Ishikawa (cell line): ENCODE results near the gene GBX2.

Experiments used
- CEBPB ChIP-seq: IDR thresholded peaks from 2 replicates; pipeline ENCODE4 v1.6.1; 2012
- CREB1 ChIP-seq: IDR thresholded peaks from 2 replicates; pipeline ENCODE4 v1.6.1; 2012; ENCODE audit warnings: low read depth
- EGR1 ChIP-seq: IDR thresholded peaks from 2 replicates; pipeline ENCODE4 v1.6.1; 2012
- EP300 ChIP-seq: IDR thresholded peaks from 2 replicates; pipeline ENCODE4 v1.6.1; 2012; ENCODE audit warnings: borderline replicate concordance
- FOXM1 ChIP-seq: IDR thresholded peaks from 2 replicates; pipeline ENCODE4 v1.6.1; 2012; ENCODE audit warnings: low read depth, borderline replicate concordance
- NFIC ChIP-seq: IDR thresholded peaks from 2 replicates; pipeline ENCODE4 v1.6.1; 2012
- RAD21 ChIP-seq: IDR thresholded peaks from 2 replicates; pipeline ENCODE4 v1.6.1; 2012; ENCODE audit warnings: low read depth
- TAF1 ChIP-seq: IDR thresholded peaks from 2 replicates; pipeline ENCODE4 v1.6.1; 2012; ENCODE audit warnings: low read depth, mild to moderate bottlenecking
- TCF12 ChIP-seq: IDR thresholded peaks from 2 replicates; pipeline ENCODE4 v1.6.1; 2012; ENCODE audit warnings: low read depth
- TEAD4 ChIP-seq: IDR thresholded peaks from 2 replicates; pipeline ENCODE4 v1.6.1; 2012
- YY1 ChIP-seq: IDR thresholded peaks from 2 replicates; pipeline ENCODE4 v1.6.1; 2012; ENCODE audit warnings: low read depth
- ZBTB7A ChIP-seq: IDR thresholded peaks from 2 replicates; pipeline ENCODE4 v1.6.1; 2012; ENCODE audit warnings: low read depth
- TF ChIP-seq, protein P1 (sequence below): IDR thresholded peaks from 2 replicates; pipeline ENCODE4 v1.6.1; 2012
- TF ChIP-seq, protein P2 (sequence below): IDR thresholded peaks from 2 replicates; pipeline ENCODE4 v1.6.1; 2012; ENCODE audit warnings: low read depth, mild to moderate bottlenecking
- TF ChIP-seq, protein P3 (sequence below): IDR thresholded peaks from 2 replicates; pipeline ENCODE4 v1.6.1; 2012

The GBX2 gene

DNA sequence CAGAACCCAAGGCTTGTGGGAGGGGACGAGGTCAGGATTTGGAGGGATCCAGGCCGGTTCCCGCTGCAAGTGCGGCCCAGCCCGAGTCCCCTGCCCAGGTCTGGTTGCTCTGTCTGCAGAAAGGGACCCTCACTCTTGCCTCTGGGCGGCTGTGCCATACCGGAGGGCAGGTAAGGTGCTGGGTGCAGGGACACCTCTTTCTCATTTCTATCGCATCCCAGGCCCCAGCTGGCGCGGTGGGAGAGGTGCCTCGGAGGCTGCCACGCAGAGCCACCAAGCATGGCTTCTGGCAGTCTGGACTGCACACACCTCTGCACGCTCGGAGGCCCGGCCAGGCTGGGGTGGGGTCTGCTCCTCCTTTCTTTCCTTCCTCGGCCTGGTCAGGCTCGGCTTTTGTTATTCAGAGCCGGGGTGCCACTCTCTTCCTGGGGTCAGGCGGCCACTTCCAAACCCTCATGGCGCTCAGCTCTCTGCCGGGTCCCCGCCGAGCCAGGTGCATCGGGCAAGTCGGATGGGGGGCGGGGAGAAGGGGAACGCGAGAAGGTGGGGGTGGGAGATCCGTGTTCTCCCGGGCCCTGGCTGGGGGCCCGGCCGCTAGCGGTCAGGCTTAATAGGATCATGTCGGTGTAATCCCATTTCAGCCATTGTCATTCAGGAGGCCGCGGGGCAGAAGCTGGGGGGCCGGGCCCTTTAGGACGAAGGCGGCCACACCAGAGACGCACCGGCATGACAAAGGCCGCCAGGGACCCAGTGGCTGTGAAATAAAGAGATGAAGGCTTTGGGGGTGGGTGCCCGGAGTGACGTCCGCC, 9.0 kb downstream of the GBX2 start:
- TF ChIP-seq CEBPB (no peak), FOXM1 (no peak), YY1 (no peak), TAF1 (no peak), TCF12 (no peak), ZBTB7A (no peak), NFIC (no peak)
- TF ChIP-seq, protein P1, sequence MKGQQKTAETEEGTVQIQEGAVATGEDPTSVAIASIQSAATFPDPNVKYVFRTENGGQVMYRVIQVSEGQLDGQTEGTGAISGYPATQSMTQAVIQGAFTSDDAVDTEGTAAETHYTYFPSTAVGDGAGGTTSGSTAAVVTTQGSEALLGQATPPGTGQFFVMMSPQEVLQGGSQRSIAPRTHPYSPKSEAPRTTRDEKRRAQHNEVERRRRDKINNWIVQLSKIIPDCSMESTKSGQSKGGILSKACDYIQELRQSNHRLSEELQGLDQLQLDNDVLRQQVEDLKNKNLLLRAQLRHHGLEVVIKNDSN: no peak
- TF ChIP-seq, protein P2, sequence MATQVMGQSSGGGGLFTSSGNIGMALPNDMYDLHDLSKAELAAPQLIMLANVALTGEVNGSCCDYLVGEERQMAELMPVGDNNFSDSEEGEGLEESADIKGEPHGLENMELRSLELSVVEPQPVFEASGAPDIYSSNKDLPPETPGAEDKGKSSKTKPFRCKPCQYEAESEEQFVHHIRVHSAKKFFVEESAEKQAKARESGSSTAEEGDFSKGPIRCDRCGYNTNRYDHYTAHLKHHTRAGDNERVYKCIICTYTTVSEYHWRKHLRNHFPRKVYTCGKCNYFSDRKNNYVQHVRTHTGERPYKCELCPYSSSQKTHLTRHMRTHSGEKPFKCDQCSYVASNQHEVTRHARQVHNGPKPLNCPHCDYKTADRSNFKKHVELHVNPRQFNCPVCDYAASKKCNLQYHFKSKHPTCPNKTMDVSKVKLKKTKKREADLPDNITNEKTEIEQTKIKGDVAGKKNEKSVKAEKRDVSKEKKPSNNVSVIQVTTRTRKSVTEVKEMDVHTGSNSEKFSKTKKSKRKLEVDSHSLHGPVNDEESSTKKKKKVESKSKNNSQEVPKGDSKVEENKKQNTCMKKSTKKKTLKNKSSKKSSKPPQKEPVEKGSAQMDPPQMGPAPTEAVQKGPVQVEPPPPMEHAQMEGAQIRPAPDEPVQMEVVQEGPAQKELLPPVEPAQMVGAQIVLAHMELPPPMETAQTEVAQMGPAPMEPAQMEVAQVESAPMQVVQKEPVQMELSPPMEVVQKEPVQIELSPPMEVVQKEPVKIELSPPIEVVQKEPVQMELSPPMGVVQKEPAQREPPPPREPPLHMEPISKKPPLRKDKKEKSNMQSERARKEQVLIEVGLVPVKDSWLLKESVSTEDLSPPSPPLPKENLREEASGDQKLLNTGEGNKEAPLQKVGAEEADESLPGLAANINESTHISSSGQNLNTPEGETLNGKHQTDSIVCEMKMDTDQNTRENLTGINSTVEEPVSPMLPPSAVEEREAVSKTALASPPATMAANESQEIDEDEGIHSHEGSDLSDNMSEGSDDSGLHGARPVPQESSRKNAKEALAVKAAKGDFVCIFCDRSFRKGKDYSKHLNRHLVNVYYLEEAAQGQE: no peak

DNA sequence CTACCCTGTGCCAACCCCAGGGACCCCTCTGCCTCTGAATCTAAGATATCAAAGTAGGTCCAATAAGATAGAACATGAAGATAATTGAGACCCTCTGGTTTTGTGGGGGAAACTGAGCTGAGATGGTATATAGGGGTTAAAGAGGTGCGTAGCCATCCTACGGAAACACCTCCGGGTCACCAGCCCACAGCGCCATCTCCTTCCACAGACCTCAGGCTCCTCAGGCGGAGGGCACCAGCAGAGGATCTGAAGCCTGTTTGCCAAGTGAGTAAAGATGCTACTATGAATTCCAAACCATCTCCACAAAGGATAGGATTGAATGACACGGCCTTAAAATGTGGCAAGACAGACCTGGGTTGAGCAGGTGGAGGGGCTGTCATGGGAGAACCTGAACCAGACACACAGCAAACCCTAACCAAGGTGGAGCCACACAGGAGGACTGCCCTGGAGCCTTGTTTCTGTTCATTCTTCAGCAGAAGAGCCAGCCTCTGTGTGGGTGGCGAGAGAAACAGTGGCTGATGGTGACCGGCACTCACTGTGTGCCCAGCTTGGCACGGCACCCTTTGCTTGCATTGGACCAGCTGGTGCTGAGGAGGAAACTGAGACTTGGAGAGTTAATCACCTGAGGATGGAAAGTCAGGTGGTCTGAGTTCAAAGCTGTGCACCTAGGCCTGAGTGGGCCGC, 10.2 kb downstream of the GBX2 start:
- TF ChIP-seq CEBPB (no peak), RAD21 (no peak), FOXM1 (no peak), EGR1 (no peak), TAF1 (no peak), EP300 (no peak), CREB1 (no peak), TCF12 (no peak), YY1 (no peak), TEAD4 (no peak), ZBTB7A (no peak), NFIC (no peak)
- TF ChIP-seq, protein P3, sequence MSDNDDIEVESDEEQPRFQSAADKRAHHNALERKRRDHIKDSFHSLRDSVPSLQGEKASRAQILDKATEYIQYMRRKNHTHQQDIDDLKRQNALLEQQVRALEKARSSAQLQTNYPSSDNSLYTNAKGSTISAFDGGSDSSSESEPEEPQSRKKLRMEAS: no peak
- TF ChIP-seq, protein P1: no peak
- TF ChIP-seq, protein P2: no peak

- TF ChIP-seq YY1: no peak
- no peak for TF ChIP-seq EP300
- no peak for TF ChIP-seq FOXM1
- TF ChIP-seq RAD21: no peak
- TF ChIP-seq TEAD4: no peak
- TF ChIP-seq NFIC: no peak
- TF ChIP-seq, protein P1: no peak
- TF ChIP-seq CREB1: no peak
Measured at GRCh38 chr2:236157366-236157765, 10.8 kb downstream of the GBX2 start.

- TF ChIP-seq ZBTB7A: no peak
- TF ChIP-seq TEAD4: no peak
- no peak for TF ChIP-seq RAD21
- TF ChIP-seq, protein P2: no peak
- TF ChIP-seq FOXM1: no peak
- TF ChIP-seq, protein P1: no peak
- no peak for TF ChIP-seq TCF12
- no peak for TF ChIP-seq EP300
- no peak for TF ChIP-seq CEBPB
- TF ChIP-seq TAF1: no peak
- TF ChIP-seq, protein P3: no peak
- TF ChIP-seq CREB1: no peak
- no peak for TF ChIP-seq NFIC
- TF ChIP-seq EGR1: no peak
- TF ChIP-seq YY1: no peak
Measured at GRCh38 chr2:236156860-236157194, 11.4 kb downstream of the GBX2 start.
